HG02678 (cell line): Measurements from ENCODE around the gene NUDT9.
"Not testable (repeated sequence)": the region's sequence is repeated elsewhere in the genome, so short reads cannot be mapped to it uniquely, and the experiment has no call there.

Experiments
- ATAC-seq: cut with Tn5 transposase; IDR thresholded peaks from one replicate; pipeline ENCODE4 v1.9.1; 2021; ENCODE audit warnings: mild to moderate bottlenecking, moderate library complexity; ENCODE audit not compliant: unreplicated experiment

Gene NUDT9, protein sequence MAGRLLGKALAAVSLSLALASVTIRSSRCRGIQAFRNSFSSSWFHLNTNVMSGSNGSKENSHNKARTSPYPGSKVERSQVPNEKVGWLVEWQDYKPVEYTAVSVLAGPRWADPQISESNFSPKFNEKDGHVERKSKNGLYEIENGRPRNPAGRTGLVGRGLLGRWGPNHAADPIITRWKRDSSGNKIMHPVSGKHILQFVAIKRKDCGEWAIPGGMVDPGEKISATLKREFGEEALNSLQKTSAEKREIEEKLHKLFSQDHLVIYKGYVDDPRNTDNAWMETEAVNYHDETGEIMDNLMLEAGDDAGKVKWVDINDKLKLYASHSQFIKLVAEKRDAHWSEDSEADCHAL

DNA sequence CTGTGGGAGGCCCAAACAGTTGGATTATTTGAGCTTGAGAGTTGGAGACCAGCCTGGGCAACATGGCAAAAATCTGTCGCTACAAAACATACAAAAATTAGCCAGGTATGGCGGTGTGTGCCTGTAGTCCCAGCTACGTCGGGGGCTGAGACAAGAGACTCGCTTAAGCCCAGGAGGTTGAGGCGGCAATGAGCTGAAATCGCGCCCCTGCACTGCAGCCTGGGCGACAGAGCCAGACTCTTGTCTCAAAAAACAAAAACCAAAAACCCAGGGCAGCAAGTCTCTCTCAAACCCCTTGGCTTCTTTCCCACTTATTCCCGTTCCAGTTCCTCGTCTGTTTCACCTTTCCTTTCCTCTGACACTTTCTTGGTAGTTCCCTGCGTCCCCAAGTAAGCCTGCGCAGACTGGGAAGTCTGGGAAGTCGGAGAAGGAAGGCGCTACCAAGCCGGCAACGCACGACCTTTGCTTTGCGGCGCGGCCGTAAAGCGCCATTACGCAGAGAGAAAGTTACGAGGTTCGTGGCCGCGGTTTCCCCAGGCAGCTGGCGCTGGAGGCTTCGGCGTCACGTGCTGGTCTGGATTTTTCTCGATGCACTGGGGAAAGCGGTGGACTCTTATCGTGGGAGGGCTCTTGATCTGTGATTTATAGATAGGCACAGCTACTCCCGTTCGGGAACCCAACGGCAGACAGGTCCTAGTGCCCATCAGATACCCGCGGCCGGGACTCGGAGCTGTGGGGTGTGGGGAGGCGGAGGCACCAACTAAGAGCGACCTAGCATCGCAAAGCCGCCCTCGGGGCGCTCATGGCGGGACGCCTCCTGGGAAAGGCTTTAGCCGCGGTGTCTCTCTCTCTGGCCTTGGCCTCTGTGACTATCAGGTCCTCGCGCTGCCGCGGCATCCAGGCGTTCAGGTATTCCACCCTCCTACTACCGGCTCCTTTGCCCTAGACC, at the start of gene NUDT9:
Gene NUDT9, plus strand, starts transcription at position 470 of the 949 bp plus-strand sequence. Its CDS starts 333 bp downstream, at position 803.
- ATAC-seq: peak; percentile 88

DNA sequence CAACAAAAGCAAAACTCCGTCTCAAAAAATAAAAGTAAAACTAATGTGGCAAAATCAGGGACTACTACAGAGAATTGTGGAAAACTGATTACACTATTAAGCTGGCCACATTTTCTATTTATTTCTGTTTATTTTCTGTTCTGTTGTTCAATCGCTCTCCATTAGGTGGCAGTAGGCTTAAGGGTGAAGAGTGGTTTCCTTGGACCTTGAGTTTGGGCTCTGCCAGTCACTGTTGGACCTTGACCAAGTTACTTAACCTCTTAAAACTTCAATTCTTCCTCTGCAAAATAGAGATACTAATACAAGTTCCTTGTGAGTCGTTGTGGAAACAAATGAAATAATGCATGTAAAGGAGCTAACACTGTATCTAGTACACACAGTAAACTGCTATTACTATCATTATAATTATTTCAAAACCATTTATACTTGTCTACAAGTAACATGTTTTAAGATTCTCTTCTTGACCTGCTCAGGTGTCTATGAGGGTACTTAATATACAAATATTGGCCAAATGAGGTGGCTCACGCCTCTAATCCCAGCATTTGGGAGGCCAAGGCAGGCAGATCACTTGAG, 46.6 kb upstream of the NUDT9 start:
- ATAC-seq: peak; percentile 62

DNA sequence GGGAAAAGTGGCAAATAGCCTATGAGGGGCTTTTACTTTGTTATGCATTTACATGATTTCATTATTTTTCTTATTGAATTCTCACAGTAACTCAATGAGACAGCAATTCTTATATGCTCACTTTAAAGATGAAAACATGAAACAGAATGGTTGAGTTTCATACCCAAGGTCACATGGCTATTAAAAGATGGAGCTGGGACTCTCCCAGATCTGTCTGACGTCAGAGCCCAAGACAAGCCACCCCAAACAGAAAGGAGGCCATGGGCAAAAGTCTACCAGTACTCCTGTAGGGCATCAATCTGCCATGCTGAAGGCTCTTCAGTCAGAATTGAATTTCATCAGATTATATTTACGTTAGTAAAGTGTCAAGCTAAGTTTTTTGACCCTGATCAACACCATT, 44.6 kb upstream of the NUDT9 start:
- ATAC-seq: no peak

DNA sequence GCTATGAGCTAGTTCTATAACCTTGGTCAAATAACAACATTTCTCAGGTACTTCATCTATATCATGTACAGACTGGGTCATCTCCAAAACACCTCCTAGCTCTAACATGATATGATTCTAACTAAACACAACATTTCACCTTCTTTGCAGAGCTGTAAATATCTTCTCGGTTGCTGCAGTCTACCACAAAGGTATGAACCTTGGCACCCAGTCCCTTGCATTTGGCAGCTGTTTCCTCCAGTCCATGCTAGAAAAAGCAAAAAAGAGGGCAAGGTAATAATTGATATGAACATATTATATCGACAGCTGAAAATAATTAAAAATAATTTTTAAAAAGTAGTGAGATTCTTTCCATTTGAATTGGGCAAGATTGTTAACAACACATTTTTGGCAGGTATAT, 40.3 kb upstream of the NUDT9 start:
- no peak for ATAC-seq

DNA sequence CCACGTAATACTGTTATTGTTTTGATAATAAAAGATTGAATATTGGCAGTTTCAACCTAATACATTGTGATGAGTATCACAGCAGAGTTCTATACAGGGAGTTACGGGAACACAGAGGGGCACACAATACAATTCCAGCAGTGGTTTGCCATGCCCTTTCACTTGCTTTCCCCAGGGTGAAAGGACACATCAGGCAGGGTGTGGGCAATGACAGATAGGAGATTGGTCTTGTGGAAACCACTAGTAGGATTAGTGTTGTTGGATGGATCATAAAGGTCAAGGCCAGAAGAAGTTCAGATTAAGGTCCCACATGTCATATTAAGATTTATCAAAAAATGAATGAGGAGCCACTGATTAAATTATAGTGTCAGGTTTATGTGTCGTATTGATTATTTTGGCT, 39.4 kb upstream of the NUDT9 start:
- no peak for ATAC-seq

DNA sequence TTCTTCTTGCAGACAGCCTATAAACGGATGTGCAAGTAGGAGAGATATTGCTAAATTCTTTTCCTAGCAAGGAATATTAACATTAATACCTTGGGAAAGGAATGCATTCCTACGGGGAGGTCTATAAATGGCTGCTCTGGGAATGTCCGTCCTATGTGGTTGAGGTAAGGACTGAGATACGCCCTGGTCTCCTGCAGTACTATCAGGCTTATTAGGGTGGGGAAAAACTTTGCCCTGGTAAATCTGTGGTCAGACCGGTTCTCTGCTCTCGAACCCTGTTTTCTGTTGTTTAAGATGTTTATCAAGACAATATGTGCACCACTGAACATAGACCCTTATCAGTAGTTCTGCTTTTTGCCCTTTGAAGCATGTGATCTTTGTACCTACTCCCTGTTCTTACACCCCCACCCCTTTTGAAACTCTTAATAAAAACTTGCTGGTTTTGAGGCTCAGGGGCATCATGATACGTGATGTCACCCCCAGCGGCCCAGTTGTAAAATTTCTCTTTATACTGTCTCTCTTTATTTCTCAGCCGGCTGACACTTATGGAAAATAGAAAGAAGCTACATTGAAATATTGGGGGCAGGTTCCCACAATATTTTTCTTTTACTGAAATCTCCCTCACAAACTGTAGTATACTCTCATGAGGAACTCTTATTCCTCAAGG, 37.8 kb upstream of the NUDT9 start:
- not testable (repeated sequence) for ATAC-seq

DNA sequence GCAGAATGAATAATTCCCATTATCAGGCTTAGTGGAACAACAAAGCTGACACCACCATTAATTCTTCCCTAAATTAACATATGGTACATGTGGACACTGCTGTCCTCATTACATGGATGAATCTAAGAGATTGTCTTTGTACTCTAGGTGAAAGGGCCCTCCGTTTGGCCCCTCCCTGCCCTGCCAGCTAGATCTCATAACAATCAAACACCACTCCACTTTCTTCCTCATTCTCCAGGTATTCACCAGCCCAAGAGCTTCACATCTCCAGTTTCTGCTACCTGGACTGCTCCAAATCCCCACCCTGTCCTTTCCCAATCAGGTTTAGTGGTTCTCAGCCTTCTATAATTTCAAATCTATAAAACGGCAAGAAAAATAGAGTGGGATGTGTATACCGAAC, 35.1 kb upstream of the NUDT9 start:
- no peak for ATAC-seq

DNA sequence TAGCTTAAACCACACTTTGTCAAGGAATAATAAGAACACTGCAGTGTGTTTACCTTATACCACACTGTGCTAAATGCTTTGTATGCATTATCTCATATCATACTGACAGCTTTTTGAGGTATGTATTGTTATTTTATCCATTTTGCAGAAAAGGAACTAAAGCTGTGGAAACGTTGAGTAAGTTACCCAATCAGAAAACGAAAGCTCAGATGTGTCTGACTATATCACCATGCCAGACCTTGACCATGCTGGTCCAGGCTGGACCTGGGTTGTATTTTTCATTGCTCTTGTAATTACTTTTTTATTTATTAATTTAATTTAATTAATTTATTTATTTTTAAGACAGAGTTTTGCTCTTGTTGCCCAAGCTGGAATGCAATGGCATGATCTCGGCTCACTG, 33.5 kb upstream of the NUDT9 start:
- no peak for ATAC-seq

DNA sequence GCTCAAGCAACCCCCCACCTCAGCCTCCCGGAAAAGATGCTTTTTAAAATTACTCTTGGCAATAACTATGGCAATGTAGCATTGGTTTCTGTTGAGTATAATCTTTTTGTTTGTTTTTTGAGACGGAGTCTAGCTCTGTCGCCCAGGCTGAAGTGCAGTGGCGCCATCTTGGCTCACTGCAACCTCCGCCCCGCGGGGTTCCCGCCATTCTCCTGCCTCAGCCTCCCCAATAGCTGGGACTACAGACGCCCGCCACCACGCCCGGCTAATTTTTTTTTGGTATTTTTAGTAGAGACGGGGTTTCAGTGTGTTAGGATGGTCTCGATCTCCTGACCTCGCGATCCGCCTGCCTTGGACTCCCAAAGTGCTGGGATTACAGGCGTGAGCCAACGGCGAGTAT, 32.3 kb upstream of the NUDT9 start:
- ATAC-seq: not testable (repeated sequence)

DNA sequence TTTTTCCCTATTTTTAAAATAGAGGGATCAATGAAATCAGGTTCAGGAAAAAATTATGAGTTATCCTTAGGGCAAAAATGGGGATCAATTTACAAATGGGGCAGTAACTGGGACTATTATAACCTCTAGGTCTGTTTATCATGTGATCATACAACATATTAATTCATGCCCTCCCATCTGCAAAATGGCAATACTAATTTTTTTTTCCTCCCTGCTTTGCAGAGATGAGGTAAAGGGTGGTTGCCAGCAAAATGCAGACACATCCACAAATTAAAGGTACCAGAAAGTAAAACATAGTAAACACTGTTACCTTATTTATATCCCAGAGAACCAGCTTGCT, 31.9 kb upstream of the NUDT9 start:
- no peak for ATAC-seq

DNA sequence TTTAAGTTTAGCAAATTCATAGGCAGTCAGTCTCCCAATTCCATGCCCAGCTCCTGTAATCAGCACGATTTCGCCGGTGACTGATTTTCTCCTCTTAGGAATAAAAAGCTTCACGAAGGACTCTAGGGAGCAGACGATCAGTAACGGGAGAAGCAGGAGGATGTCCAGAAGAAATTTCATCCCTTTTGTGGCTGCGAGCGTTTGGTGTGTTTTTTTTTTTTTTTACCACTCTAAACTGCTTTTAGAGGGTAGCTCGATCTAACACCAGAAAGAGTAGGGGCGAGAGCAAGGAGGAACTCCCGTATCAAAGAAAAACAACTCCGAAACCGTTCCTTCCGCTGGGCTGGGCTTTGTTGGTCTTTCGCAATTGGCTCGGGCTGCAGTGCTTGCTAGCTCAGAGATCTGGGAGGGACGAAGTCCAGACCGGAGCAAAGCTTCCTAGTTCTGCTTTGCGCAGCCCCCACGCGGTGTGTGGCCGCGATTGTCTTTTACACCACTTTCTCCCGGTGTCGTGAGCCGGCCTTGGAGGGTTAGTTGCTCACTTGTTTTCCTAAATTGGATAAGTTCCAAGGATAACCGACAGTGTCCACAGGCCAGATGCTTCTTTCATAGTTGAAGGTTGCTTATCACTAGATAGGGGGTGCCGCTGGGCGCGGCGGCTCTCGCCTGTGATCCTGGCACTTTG, 31.3 kb upstream of the NUDT9 start, which contains the start of gene HSD17B11:
Gene HSD17B11, minus strand, starts transcription at position 298 of the 685 bp plus-strand sequence. Its CDS starts 118 bp downstream, at position 180.
- peak; percentile 100 for ATAC-seq

DNA sequence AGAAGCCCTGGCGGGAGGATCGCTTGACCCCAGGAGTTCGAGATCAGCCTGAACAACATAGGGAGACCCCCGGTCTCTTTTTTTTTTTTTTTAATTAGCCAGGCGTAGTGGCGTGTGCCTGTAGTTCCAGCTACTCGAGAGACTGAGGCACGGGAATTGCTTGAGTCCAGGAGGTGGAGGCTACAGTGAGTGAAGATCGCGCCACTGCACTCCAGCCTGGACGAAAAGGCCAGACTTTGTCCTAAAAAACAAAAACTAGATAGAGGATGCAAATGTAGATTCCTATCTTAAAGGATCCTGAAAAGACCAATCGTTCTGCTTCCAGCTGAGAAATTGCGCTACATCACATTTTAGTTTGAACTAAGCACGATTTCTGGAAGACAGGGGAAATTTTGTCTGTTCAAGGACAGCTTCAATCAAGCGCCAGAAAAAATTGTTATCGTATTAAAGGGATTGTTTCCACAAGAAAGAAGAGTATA, 30.8 kb upstream of the NUDT9 start:
- peak; percentile 15 for ATAC-seq

DNA sequence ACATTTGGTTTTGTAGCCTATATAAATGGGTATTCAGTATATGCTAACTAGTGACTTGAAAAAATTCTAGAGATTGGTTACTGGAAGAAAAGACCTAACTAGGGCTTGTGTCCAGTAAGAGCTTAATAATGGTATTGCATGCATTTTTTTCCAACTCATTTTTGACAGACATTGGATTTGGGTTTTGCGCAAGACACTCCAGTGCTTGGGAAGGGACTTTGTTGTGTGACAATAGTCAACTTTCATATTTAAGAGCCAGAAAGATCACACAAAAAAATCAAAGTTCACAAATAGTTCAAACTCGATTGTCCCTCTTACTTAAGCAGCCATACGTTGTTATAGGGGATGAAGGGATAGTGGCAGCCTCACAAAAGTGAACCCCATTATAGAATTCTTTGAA, 30.2 kb upstream of the NUDT9 start:
- ATAC-seq: no peak

DNA sequence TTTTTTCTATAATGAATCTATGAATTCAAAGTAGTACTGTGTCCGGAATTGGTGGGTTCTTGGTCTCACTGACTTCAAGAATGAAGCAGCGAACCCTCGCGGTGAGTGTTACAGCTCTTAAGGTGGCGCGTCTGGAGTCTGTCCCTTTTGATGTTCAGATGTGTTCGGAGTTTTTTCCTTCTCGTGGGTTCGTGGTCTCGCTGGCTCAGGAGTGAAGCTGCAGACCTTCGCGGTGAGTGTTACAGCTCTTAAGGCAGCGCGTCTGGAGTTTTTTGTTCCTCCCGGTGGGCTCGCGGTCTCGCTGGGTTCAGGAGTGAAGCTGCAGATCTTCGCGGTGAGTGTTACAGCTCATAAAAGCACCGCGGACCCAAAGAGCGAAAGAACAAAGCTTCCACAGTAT, 27.3 kb upstream of the NUDT9 start:
- ATAC-seq: not testable (repeated sequence)

DNA sequence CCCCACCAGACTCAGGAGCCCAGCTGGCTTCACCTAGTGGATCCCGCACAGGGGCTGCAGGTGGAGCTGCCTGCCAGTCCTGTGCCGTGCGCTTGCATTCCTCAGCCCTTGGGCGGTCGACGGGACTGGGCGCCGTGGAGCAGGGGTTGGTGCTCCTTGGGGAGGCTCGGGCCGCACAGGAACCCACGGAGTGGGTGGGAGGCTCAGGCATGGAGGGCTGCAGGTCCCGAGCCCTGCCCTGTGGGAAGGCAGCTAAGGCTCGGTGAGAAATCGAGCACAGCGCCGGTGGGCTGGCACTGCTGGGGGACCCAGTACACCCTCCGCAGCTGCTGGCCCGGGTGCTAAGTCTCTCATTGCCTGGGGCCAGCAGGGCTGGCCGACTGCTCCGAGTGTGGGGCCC, 26.5 kb upstream of the NUDT9 start:
- ATAC-seq: not testable (repeated sequence)

DNA sequence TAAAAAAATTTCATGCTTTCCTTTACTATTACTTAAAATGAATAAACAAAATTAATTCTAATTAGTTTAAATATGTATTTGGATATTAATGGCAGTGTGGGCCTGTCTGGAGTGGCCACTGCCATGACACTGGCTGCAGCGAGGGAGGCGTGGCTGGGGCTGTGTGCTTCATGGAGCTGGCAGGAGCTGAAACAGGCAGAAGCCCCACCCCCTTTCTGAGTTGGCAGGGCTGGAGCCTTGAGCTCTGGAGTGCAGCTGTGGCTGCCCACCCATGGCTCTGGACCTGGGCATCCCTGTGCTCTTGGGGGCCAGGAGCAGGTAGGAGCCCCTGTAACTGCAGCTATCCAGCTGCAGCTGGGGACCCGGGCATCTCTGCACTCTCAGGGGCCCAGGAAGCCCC, 23.2 kb upstream of the NUDT9 start:
- ATAC-seq: no peak

DNA sequence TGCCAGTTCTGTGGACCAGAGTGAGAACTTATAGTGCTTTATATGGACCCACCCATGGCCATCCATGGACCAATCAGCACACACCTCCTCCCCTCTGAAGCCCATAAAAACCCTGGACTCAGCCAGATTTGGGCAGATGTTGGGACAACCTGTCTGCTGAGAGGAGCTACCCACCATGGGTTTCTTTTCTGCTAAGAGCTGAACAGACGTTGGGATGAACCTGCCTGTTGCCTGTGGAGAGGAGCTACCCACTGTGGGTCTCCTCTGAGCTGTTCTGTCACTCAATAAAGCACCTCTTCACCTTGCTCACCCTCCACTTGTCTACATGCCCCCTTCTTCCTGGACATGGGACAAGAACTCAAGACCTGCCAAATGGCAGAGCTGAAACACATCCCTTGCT, 22.4 kb upstream of the NUDT9 start:
- ATAC-seq: no peak

DNA sequence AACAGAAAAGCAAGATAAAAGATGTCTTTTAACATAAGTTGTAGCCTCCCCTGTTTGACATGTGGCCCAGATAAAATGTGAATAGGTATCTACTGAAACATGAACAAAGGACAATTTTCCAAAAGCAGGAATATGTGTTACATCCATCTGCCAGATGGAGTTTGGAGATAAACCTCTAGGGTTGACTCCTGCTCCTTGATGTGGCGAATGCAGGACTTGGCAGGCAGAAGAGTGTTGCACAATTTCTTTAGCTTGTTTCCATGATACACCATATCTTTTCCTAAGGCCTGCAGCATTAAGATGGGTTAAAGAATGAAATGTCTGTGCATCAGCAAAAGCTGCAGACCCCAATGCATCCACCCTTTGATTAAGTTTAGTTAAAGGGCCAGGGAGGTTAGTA, 18.6 kb upstream of the NUDT9 start:
- not testable (repeated sequence) for ATAC-seq

DNA sequence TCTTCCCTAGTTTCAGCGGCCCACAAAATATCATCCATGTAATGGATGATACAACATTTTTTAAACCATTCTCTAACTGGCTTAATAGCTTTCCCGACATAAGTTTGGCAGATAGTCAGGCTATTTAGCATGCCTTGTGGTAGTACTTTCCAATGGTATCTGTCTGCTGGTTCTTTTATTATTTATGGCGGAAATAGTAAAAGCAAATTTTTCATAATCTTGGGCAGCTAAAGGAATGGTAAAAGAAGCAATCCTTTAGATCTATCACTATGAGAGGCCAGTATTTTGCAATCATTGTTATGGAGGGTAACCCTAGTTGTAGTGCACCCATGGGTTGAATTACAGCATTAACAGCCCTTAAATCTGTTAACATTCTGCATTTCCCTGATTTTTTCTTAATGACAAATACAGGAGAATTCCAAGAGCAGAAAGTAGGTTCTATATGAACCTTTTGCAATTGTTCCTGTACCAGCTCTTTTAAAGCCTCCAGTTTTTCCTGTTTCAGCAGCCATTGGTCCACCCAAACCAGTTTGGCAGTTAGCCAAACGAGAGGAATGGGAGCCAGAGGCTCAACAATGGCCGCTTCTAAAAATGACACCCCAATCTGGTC, 17.1 kb upstream of the NUDT9 start:
- no peak for ATAC-seq

DNA sequence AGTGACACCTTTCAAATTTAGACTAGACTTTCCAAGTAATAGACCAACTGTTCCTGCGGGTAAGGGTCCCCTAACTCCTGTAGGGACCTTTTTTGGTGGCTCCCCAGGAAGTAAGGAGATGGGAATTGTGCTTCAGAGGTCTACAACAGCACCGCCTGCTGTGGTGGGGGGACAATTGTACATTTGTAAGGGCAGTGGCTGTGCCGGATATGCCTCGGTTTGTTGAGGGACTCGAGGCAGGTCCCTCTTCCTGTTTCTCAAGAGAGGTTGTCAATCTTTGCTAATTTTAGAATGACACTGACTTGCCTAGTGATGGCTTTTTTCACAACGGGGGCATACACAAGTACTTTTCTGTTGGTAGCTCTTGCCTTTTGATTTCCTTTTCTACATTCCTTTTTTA, 15.9 kb upstream of the NUDT9 start:
- ATAC-seq: no peak
